CD4-positive, alpha-beta T cell treated with Interleukin-6 for 4 hours (primary cell): ENCODE data around the gene NDFIP2.

Experiments
- DNase-seq: peaks from one replicate; pipeline ENCODE4 v3.0.0-alpha.2; 2020; ENCODE audit warnings: mixed read lengths

The NDFIP2 gene, protein sequence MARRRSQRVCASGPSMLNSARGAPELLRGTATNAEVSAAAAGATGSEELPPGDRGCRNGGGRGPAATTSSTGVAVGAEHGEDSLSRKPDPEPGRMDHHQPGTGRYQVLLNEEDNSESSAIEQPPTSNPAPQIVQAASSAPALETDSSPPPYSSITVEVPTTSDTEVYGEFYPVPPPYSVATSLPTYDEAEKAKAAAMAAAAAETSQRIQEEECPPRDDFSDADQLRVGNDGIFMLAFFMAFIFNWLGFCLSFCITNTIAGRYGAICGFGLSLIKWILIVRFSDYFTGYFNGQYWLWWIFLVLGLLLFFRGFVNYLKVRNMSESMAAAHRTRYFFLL

DNA sequence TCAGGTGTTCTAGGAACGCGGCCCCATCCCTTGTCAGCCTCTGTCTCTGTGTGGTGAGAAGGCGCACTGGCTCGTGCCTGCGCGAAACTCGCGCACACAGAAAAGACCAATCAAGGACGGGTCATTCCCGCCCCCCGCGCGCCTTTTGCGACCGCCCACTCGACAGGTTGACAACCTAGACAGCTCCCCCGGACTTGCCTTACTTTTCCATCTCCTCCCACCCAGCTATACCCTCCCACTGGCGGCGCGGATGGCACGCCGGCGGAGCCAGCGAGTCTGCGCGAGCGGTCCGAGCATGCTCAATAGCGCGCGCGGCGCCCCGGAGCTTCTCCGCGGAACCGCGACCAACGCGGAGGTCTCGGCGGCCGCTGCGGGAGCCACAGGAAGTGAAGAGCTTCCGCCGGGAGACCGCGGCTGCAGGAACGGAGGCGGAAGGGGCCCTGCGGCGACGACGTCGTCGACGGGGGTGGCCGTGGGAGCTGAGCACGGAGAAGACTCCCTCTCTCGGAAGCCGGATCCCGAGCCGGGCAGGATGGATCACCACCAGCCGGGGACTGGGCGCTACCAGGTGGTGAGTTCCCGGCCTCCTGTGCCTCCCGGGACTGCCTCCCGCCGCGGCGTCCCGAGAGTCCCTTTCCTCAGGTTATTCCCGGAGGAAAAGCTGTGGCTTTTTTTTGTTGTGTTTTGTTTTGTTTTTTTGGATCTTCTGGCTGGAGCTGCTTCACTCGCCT, at the start of gene NDFIP2:
Gene NDFIP2 (plus strand): TSS at position 202 of the 731 bp plus-strand sequence. CDS start 49 bp downstream, at position 251.
- DNase-seq, result peak; percentile 88

GRCh38 chr13:79432086-79432485, 48.9 kb upstream of the NDFIP2 start:
- no peak for DNase-seq

DNA sequence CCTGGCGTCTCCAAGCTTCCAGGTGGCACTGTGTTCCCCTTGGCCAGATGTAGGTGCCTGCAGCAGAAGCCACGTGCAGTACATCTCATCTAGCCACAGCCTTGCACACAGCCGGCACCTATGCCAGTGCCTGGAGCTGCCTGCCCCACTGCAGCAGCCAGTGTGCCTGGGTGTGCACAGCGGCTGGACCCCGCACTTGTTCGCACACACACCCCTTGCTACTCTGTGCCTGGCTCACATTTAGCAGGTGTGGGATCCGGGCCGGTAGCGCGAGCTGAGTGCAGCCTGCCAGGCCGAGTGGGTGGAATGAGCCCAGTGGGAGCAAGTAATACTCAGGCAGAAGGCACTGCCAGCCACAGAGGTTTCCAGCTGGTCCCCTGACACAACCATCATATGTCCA, 48.0 kb upstream of the NDFIP2 start:
- no peak for DNase-seq

DNA sequence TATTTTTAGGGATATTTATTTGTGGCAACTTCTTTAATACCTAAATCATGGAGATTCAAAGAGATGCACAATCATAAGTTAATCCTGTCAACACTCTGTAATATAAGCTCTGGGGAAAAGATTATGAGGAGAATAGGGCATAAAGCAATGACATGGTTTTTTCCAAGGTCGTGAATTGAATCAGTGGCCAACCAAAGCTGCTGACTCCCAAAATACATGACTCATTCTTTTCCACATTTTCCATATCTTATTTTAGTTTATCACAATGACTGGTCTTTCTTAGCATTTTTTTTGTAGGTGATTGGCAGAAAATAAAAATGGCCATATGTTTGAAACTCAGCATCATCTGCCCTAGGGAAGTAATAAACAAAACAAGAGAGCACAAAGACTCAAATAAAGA, 46.4 kb upstream of the NDFIP2 start:
- DNase-seq, result no peak

- DNase-seq, result no peak
Measured at GRCh38 chr13:79435561-79435990, 45.4 kb upstream of the NDFIP2 start.

DNA sequence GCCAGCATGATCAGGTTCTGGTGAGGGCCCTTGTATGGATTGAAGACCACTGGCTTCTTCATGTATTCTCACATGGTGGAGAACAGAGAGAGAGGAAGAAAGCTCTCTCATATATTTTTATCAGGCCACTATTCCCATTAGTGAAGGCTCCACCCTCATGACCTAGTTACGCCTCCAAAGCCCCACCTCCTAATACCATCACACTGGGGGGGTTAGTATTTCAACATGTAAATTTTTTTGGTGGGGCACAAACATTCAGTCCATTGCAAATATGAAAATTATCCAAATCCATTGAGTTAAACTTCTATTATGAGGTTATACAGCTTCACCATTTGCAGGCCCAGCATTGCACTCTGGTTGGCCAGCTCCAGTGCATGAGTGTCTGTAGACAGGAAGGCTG, 41.7 kb upstream of the NDFIP2 start:
- DNase-seq, result no peak

DNA sequence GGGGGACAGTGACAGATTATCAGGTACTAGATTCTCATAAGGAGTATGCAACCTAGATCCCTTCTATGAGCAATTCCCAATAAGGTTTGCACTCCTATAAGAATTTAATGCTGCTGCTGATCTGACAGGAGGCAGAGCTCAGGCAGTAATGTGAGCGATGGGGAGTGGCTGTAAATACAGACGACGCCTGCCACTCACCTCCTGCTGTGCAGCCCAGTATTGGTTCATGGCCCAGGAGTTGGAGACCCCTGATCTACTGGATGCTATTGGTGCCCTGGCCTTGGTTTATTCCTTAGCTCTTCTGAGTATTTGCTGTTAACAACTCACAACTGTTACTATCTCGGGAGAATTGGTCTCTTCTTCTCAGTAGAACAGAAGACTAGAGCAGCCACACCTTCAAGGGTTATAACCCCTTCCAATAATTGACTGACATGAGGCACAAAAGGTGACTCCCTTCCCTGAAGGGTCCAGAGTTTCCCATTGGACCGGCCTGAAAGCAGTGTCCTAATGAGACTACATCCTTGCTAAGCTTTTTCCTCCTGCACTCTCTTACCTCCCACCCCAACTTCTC, 39.9 kb upstream of the NDFIP2 start:
- no peak for DNase-seq

DNA sequence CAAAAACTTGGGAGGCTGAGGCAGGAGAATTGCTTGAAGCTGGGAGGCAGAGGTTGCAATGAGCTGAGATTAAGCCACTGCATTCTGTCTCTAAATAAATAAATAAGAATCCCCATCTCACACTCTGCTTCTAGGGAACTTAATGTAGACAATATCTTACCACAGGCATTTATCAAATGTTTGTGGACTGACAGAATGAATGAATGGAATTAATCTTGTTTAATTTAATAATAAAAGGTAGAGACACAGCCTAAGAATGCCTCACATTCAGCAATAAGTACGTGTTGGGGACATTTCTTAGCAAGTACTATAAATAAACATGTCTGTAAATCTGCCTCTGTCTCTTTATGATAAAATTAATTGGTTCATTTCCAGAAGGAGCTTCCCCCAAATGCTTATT, 38.7 kb upstream of the NDFIP2 start:
- no peak for DNase-seq

GRCh38 chr13:79442706-79443105, 38.2 kb upstream of the NDFIP2 start:
- DNase-seq, result no peak

DNA sequence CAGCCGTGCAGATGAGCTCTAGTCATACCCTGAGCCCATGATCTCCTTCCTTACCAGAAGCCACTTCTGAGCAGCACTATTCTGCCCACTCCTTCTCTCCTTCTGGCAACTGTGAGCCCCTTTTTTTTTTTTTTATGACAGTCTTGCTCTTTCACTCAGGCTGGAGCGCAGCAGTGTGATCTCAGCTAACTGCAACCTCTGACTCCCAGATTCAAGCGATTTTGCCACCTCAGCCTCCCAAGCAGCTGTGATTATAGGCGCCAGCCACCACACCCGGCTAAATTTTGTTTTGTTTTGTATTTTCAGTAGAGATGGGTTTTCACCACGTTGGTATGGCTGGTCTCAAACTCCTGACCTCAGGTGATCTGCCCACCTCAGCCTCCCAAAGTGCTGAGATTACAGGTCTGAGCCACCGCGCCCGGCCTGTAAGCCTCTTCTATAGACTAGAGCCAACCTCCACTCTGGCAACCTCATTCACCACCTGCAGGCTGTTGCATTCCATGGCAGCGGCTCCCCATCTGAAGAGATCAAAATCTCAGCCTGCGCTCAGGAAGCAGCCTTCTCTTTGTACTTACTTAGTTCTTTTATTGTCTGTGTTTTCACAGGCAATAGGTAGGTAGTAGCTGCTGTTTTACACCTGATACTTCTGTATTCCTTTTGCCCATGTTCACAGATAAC, 34.8 kb upstream of the NDFIP2 start:
- peak; percentile 35 for DNase-seq

DNA sequence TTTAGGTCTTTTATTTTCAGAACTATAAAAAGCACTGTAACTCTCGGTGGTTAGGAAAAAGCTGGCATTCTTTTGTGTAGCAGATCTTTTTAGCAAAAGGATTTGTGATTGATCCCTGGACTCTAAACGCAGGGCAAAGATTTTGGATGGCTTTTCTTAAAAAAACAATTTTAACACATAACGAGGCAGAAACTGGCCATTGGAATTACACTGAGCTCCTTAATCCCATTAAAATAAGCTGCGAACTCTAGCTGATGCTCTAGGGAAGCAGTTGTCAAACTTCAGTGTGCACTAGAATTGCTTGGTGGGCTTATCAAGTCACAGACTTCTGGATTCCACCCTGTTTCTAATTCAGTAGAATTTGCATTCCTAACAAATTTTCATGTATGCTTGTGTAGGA, 33.8 kb upstream of the NDFIP2 start:
- no peak for DNase-seq

- no peak for DNase-seq
Measured at GRCh38 chr13:79447741-79448140, 33.2 kb upstream of the NDFIP2 start.

GRCh38 chr13:79448413-79448812, 32.5 kb upstream of the NDFIP2 start:
- no peak for DNase-seq

DNA sequence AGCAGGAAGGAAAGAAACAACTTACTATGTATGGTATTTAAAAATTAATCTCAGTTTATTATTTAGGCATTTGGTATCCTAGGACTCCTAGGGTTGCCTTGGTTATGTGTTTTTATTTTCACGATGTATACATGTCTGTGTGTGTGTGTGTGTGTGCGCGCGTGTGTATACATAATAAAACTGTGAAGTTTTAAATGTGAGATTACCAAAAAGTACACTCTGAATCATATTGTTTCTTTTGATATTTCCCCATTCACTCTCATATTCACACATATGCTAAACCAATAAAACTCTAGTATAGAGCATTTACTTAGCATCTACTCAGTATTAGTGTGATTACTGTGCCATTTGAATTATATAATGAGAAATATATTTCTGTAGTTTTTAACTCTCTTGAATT, 30.8 kb upstream of the NDFIP2 start:
- DNase-seq, result no peak

GRCh38 chr13:79451500-79451962, 29.4 kb upstream of the NDFIP2 start:
- DNase-seq, result peak; percentile 90

- no peak for DNase-seq
Measured at GRCh38 chr13:79452239-79452913, 28.6 kb upstream of the NDFIP2 start.

- DNase-seq, result no peak
Measured at GRCh38 chr13:79455331-79455730, 25.6 kb upstream of the NDFIP2 start.

- no peak for DNase-seq
Measured at GRCh38 chr13:79456051-79456450, 24.9 kb upstream of the NDFIP2 start.

DNA sequence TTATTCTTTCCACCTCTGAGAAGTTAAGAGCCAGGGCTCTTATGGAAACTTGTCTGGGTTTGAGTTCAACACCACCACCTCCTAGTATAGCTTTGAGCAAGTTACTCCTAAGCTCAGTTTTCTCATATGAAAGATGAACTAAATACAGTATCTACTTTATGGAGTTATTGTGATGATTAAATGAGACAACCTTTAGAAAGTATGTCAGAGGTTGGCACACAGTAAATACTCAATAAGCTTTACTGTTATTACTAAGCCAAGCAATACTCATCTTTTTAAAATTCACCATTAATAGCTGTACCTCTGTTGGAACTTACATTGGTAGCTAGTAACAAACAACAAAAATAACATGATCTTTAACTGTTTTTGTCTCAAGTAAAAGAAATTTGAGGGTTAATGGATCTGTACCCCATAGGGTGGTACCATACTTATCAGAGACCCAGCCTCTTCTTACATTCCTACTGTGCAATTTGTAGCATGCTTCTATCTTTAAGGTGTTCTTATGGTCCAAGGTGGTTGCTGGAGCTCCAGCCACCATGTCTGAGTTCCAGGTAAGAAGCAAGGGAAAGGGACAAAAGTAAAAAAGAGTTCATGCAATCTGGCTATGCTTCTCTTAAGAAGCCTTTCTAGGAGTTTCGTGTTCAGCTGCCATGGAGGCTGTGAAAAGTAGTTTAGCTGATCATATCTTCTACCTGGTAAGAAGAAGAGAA, 24.1 kb upstream of the NDFIP2 start:
- DNase-seq, result no peak

DNA sequence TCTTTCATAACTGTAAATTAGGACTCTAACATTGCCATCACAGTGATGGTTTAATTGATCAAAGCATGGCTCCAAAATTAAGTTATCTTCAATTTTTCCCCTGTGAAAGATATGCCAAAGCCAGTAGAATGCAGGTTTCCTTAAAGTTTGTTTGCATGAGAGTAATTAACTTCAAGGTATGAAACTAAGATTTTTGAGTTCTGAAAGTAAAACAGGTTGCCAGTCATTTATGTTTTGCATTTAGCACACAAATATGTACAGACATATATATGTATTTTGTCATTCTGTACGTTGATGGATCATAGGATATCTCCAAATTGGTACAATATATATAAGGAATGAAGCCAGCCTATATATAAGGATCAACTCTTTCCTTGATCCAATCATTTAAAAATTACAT, 23.6 kb upstream of the NDFIP2 start:
- no peak for DNase-seq

- DNase-seq, result peak; percentile 8
Measured at GRCh38 chr13:79457948-79458347, 23.0 kb upstream of the NDFIP2 start.

DNA sequence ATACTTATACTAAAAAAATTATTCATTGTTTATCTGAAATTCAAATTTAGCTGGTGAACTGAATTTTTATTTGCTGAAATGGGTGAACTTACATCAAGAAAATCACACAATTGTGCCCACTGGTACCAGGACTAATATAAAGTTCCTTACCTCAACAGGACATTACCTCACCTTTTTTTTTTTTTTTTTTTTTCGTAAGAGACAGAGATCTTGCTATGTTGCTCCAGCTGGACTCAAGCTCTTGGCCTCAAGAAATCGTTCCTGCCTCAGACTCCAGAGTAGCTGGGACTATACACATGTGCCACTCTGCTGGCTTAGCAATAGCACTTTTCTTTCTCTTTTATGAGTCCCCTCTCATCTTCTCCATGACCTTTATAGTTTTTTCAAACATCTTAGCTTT, 22.5 kb upstream of the NDFIP2 start:
- DNase-seq, result no peak
